HepG2 (cell line): ENCODE data around the gene SP7.

Experiments used
- AFF4 ChIP-seq: sonication (generic); formaldehyde crosslinking; IDR thresholded peaks from 2 replicates; pipeline ENCODE4 v1.4.0; 2020; ENCODE audit warnings: missing genetic modification reagents
- CTCF ChIP-seq: sonication (generic); formaldehyde crosslinking; IDR thresholded peaks from 2 replicates; pipeline ENCODE4 v1.5.0; 2020; ENCODE audit warnings: mild to moderate bottlenecking, missing genetic modification reagents, moderate library complexity
- MTF1 ChIP-seq: sonication (generic); formaldehyde crosslinking; IDR thresholded peaks from 2 replicates; pipeline ENCODE4 v1.5.0; 2020; ENCODE audit warnings: missing genetic modification reagents
- SRF ChIP-seq: IDR thresholded peaks from 2 replicates; pipeline ENCODE4 v1.6.1; 2011; ENCODE audit warnings: mild to moderate bottlenecking, low read depth, low read length, moderate library complexity
- ZC3H4 ChIP-seq: sonication (generic); formaldehyde crosslinking; IDR thresholded peaks from 2 replicates; pipeline ENCODE4 v1.4.0; 2020; ENCODE audit warnings: missing genetic modification reagents, borderline replicate concordance
- ZNF260 ChIP-seq: sonication (generic); formaldehyde crosslinking; IDR thresholded peaks from 2 replicates; pipeline ENCODE4 v1.4.0; 2020; ENCODE audit warnings: missing genetic modification reagents, low read depth, mild to moderate bottlenecking, borderline replicate concordance

GRCh38 chr12:53343969-53344368 lies 7.8 kb upstream of the SP7 start:
- no peak for TF ChIP-seq SRF
- TF ChIP-seq MTF1 (CRISPR knock-in tag), result no peak
- TF ChIP-seq CTCF (CRISPR knock-in tag), result no peak
- no peak for TF ChIP-seq ZC3H4
- no peak for TF ChIP-seq ZNF260 (CRISPR knock-in tag)
- TF ChIP-seq AFF4, result no peak
